Dedifferentiated amniotic fluid mesenchymal stem cell (primary cell): ENCODE measurements around the gene HUNK.
"Not testable (repeated sequence)": the region's sequence is repeated elsewhere in the genome, so short reads cannot be mapped to it uniquely, and the experiment has no call there.

Source experiments
- DNase-seq: peaks from one replicate; pipeline ENCODE4 v3.0.0-alpha.2; 2016; ENCODE audit errors: extremely low spot score

The HUNK gene

GRCh38 chr21:31993826-31994825, 121.3 kb downstream of the HUNK start:
- no peak for DNase-seq

DNA sequence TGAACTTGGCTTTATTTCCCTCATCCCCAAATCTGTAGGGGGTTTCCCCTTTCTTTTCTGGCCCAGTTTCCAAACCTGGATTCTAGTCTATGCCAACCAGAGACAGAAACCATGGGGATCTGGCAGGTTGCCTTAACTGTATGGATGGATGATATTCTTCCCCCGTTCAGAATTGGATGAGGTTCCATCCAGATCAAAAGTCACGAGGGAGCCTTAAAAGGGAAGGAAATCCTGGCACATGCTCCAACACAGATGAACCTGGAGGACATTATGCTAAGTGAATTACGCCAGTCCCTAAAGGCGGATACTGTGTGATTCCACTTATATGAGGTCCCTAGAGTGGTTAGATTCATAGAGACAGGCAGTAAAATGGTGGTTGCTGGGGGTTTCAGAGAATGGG, 124.4 kb downstream of the HUNK start:
- no peak for DNase-seq

GRCh38 chr21:31999810-32000468, 127.1 kb downstream of the HUNK start:
- no peak for DNase-seq

GRCh38 chr21:32001390-32001789, 128.6 kb downstream of the HUNK start:
- DNase-seq = no peak

DNA sequence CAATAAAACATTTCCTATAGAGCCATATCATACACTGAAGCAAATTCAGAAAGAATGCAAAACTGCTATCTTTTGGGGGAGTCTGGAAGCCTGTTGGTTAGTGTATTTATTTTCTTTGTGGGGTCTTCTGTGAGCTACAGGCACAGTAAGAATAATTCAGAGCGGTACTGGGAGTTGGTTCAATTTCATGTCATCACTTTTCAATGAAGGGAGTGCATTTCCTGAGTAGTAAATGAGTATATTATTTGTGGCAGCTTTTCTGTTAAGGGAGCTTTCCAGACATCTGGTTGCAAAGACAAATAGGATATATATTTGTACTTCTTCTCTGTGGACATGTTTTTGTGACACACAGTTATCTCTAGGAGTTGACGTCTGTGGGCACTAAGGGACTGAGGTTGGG, 130.6 kb downstream of the HUNK start:
- no peak for DNase-seq

GRCh38 chr21:32004291-32004690, 131.5 kb downstream of the HUNK start:
- DNase-seq = no peak

DNA sequence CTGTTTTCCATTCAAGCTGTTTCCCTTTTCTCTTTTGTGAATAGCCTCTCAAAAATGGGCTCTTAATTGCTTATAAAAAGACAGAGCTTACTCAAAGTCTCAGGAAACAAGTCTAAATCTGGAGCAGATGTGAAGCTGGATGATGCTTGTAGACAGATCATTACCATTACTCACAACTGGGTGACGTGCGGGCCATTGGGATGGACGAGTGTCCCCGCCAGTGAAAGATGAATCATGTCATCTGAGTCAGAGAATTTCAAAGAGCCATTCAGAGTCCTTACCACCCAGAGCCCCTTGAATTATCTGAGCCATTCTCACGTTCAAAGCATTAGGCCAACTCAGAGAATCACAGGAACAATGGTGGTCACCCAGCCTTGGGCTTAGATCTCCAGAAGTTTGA, 134.6 kb downstream of the HUNK start:
- DNase-seq = peak; percentile 31

DNA sequence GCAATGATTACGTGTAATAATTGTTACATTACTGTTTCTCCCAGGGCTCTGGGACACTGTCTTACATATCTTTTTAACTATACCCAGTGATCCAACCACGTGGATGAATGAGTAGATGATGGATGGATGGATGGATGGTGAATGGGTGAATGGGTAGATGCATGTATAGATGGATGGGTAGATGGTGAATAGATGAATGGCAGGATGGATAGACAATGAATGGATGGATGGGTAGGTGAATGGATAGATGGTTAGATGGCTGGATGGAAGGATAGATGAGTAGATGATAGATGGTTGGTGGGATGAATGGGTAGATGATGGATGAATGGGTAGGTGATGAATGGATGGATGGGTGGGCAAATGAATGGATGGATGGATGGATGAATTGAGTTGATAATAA, 135.9 kb downstream of the HUNK start:
- DNase-seq = no peak

- DNase-seq = no peak
These were observed 136.4 kb downstream of the HUNK start for GRCh38 chr21:32009263-32009662.

- no peak for DNase-seq
These were observed 142.8 kb downstream of the HUNK start for GRCh38 chr21:32015461-32016139.

DNA sequence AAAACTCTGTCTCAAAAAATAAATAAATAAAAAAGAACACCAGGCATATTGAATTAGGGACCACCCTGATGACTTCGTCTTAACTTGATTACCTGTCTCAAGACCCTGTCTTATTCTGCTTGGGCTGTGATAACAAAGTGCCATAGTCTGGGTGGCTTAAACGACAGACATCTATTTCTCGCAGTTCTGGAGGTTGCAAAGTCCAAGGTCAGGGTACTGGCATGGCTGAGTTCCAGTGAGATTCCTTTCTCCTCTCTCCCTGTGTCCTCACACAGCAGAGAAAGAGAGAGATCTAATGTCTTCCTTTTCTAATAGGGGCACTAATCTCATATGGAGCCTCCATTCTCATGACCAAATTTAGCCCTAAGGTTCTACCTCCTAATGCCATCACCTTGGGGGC, 145.6 kb downstream of the HUNK start:
- no peak for DNase-seq

GRCh38 chr21:32020564-32020963, 147.7 kb downstream of the HUNK start:
- no peak for DNase-seq

- DNase-seq = no peak
These were observed 148.6 kb downstream of the HUNK start for GRCh38 chr21:32021319-32021994.

DNA sequence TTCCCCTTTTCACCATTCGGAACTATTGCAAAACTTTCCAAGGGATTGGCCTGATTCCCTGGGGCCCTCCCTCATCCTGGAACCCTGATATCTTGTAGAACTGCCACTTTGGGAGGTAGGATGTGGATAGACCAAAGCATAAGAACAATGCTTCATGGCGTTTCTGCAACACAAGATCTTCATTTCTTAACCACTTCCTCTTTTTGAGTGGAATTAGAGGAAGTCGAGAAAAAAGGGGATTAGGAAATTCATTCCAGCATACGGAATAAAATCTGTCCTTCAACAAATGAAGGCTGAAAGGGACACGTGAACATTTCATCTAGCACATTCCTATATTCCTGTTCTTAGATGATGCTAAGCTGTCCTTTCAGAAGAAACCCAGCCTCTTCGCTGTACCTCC, 149.3 kb downstream of the HUNK start:
- no peak for DNase-seq

GRCh38 chr21:32030146-32030652, 157.4 kb downstream of the HUNK start:
- no peak for DNase-seq

DNA sequence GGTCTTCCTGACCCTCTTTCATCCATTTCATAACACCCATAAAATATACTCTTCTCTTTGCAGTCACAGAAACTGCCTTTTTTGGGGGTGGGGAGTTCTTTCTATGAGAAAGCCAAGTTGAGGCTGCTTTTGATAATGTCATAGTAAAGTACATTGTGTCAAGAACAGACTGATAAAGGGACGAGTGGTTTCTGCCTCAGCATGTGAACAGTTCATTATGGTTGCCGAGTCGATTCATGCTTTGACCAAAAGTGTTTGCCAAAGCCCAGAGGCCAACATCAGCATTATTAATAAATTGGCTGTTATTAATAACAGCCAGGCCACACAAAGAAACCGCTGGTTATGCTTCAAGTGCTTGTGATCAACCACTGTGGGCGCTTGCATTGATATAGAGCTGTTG, 162.0 kb downstream of the HUNK start:
- DNase-seq = no peak

GRCh38 chr21:32035617-32036016, 162.8 kb downstream of the HUNK start:
- DNase-seq = no peak

DNA sequence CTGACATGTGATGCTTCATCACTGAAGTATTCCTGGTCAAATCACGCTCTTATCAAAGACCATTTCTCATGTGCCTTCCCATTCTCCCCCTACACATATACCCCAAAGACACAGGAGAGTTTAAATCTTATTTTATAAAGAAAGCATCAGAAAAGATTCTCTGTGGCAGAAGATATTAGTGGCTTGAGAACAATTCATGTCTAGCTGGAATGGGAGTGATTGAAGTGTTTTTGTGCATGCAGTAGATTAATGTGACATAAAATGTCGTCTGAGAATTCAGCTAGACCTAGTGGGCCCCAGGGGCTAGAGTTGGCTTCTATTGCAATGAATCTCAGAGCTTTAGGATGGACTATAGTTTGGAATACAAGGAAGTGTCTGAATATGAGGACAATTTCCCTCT, 163.9 kb downstream of the HUNK start:
- DNase-seq = no peak

DNA sequence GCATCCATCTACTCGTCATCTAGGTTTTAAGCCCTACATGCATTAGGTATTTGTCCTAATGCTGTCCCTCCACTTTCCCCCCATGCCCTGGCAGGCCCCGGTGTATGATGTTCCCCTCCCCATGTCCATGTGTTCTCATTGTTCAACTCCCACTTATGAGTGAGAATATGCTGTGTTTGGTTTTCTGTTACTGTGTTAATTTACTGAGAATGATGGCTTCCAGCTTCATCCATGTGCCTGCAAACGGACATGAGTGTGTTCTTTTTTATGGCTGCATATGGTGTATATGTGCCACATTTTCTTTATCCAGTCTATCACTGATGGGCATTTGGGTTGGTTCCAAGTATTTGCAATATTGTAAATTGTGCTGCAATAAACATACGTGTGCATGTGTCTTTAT, 165.9 kb downstream of the HUNK start:
- not testable (repeated sequence) for DNase-seq

DNA sequence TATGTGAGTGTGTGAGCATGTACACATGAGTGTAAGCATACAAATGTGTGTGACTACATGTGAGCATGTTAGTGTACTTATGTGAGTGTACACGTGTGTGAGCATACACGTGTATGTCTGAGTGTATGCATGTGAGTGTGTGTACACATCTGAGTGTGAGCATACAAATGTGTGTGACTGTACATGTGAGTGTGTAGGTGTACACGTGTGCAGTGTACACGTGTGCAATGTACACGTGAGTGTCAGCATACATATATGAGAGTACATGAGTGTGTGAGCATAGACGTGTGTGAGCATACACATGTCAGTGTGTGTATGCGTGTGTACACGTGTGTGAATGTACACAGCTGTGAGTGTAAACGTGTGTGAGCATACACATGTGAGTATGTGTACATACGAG, 170.6 kb downstream of the HUNK start:
- DNase-seq = no peak
